Activated B cell treated with CpG ODN at 0.5 μM for 24 hours (primary cell): ENCODE data around the gene SLC23A3. TPM values are rescaled to one million over a fixed set of nuclear protein-coding genes. Genes with fewer than 3 reads are reported as not detected.

Source experiments
- ATAC-seq: fragments of 200-7000 bp; cut with Tn5 transposase; one replicate; pipeline ENCODE4 v1.10.0; 2021; ENCODE audit warnings: low read depth, mild to moderate bottlenecking, moderate library complexity
- CTCF ChIA-PET: fragments of 350-600 bp; sonication (Branson Sonifier 250); formaldehyde crosslinking; loops from one replicate; lab custom pipeline; 2021; ENCODE audit warnings: antibody characterized with exemption; lab: Charles Lee
- POLR2A ChIA-PET: fragments of 350-600 bp; sonication (Branson Sonifier 250); formaldehyde crosslinking; loops from one replicate; lab custom pipeline; 2021; ENCODE audit warnings: antibody characterized with exemption; lab: Charles Lee
- DNase-seq: peaks from one replicate; pipeline ENCODE4 v3.0.0; 2022
- H3K27ac Mint-ChIP-seq: one replicate; pipeline ENCODE4 v1.8.0; 2020; ENCODE audit warnings: mixed read lengths
- H3K27me3 Mint-ChIP-seq: one replicate; pipeline ENCODE4 v1.8.0; 2021; ENCODE audit warnings: mixed read lengths
- H3K36me3 Mint-ChIP-seq: one replicate; pipeline ENCODE4 v1.8.0; 2021; ENCODE audit warnings: low read depth, mixed read lengths
- H3K4me1 Mint-ChIP-seq: one replicate; pipeline ENCODE4 v1.8.0; 2021; ENCODE audit warnings: mixed read lengths
- H3K4me3 Mint-ChIP-seq: one replicate; pipeline ENCODE4 v1.8.0; 2020; ENCODE audit warnings: mild to moderate bottlenecking, mixed read lengths
- H3K9me3 Mint-ChIP-seq: one replicate; pipeline ENCODE4 v1.8.0; 2020; ENCODE audit warnings: mixed read lengths
- intact Hi-C: fragments of 100-400 bp; cut with micrococcal nuclease; formaldehyde crosslinking; loops from one replicate; pipeline ENCODE4 v1.15.1; 2024
- total RNA-seq: library from RNA; stranded (reverse); gene quantifications from 2 replicates; pipeline ENCODE4 v1.2.3, GENCODE V29; 2022
- TF ChIP-seq, protein P1 (sequence below): fragments of 200-600 bp; IDR thresholded peaks from one replicate; pipeline ENCODE4 v1.8.0; 2022; ENCODE audit warnings: antibody characterized with exemption, mild to moderate bottlenecking

Gene SLC23A3
- total RNA-seq, 1 donor from 2014 or later, result 4.9 TPM

DNA sequence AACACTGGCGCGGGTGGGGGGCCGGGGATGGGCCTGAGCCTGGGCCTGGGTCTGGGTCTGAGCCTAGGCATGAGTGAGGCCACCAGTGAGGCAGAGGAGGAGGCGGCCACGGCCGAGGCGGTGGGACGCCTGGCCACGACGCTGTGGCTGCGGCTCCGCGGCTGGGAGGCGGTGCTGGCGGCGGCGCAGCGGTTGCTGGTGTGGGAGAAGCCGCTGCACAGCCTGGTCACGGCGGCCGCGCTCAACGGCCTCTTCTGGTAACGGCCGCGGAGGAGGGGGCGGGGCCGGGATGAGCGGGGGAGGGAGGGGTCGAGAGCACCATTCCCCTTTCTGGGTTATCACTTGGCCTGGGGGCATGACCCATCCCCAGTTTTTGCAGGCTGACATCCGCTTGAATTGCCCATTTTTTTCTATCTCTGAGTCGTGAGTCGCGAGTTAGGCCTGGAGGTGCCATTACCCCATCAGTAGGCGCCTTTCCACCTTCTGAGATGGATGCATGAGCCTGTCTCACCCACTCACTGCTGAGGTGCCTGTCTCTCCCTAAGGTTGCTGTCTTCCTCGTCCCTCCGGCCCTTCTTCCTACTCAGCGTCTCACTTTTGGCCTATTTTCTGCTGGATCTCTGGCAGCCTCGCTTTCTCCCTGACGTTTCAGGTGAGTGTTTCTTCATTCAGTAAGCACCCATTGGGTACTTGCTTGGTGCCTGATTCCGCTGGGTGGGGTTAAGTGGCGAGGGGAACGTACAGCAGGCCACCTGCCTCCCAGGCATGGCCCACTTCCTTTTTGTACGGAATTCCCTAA, 8.7 kb upstream of the SLC23A3 start:
- H3K36me3 Mint-ChIP-seq, result peaks cover 77% of the 10 kb centered on the region
- TF ChIP-seq, protein P1, sequence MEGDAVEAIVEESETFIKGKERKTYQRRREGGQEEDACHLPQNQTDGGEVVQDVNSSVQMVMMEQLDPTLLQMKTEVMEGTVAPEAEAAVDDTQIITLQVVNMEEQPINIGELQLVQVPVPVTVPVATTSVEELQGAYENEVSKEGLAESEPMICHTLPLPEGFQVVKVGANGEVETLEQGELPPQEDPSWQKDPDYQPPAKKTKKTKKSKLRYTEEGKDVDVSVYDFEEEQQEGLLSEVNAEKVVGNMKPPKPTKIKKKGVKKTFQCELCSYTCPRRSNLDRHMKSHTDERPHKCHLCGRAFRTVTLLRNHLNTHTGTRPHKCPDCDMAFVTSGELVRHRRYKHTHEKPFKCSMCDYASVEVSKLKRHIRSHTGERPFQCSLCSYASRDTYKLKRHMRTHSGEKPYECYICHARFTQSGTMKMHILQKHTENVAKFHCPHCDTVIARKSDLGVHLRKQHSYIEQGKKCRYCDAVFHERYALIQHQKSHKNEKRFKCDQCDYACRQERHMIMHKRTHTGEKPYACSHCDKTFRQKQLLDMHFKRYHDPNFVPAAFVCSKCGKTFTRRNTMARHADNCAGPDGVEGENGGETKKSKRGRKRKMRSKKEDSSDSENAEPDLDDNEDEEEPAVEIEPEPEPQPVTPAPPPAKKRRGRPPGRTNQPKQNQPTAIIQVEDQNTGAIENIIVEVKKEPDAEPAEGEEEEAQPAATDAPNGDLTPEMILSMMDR, result no peak
- DNase-seq, result no peak
- ChIA-PET POLR2A (interaction anchor here (2.9 to 4.8 kb wide), 5 partner anchors 28 to 100 kb away, joined by 35 to 98 read pairs (median 62); partner anchors contain the start of genes DNAJB2, GLB1L, STK16 and ZFAND2B), CTCF (interaction anchor here (1.5 kb wide), 1 partner anchor 8 kb away, joined by 3 read pairs; no protein-coding TSS in a partner anchor)
- intact Hi-C loops, result loop anchor here (1.0 to 5.0 kb wide), 12 partner anchors 9 to 961 kb away; partner anchors contain the start of genes AAMP, ABCB6, ANKZF1 and ARPC2
- peak overlapping the region; percentile 91 for H3K4me3 Mint-ChIP-seq
- peaks cover 42% of the 10 kb centered on the region for H3K4me1 Mint-ChIP-seq
- ATAC-seq, result peak; percentile 3
- peak overlapping the region; percentile 91 for H3K27ac Mint-ChIP-seq
- H3K27me3 Mint-ChIP-seq, result no peaks in the 10 kb centered on the region
- no peaks in the 10 kb centered on the region for H3K9me3 Mint-ChIP-seq

DNA sequence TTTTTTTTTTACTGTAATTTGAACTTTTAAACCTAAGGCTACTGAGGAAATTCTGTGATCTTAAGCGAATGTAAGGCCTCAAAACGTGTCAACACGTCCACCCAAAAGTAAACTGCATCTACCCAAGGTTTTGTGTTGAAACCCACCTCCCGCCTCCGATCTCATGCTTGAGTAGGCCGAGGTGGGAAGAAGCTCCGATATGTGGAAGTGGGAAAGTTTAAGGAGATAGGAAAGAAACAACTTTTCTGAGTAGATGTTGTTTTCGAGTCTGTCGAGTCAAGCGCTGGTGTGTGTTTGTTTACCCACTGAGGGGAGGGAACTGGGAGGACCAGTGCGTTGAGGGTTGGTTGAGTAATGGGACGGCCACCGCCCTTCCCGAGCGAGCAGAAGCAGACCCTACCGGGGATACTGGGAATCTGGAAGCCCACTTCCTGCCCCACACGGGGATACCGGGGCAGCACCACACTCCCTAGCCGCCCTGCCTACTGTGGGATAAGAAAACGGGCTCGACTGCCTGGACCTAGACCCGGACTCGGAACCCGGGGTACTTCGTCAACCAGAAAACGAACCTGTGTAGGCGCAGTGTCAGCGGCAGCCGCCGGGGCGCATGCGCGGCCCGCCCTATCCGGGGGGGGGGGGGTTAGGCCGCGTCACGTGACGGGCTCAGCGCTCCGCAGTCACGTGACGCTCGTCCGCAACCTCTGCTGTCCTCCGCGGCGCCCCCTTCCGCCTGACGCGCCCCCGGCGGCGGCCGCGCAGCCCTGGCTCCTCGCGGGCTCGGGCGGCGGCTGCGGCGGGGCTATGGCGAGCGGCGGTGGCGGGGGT, 7.9 kb upstream of the SLC23A3 start, which contains the start of gene RETREG2:
RETREG2 (plus strand) TSS at position 724 of the 825 bp plus-strand sequence; CDS start at position 802, 78 bp downstream.
- DNase-seq (peak; percentile 78), ATAC-seq (peak; percentile 45)
- Mint-ChIP-seq H3K27ac (peak within 1 kb of the TSS; percentile 99), H3K27me3 (no peaks in the 10 kb centered on the region), H3K4me1 (peaks cover 40% of the 10 kb centered on the region), H3K36me3 (peaks cover 76% of the 10 kb centered on the region), H3K4me3 (peak within 1 kb of the TSS; percentile 96), H3K9me3 (no peaks in the 10 kb centered on the region)
- ChIA-PET CTCF (interaction anchor here (4.7 kb wide), 1 partner anchor 117 kb away, joined by 33 read pairs; no protein-coding TSS in a partner anchor), POLR2A (interaction anchor here (0.6 to 4.7 kb wide), 18 partner anchors 11 to 279 kb away, joined by 3 to 98 read pairs (median 20); partner anchors contain the start of genes ABCB6, ANKZF1, ATG9A and DNAJB2)
- intact Hi-C loops, result loop anchor here (1.0 to 5.0 kb wide), 18 partner anchors 10 to 960 kb away; partner anchors contain the start of genes AAMP, ABCB6, ANKZF1 and ARPC2
- TF ChIP-seq, protein P1, result no peak

DNA sequence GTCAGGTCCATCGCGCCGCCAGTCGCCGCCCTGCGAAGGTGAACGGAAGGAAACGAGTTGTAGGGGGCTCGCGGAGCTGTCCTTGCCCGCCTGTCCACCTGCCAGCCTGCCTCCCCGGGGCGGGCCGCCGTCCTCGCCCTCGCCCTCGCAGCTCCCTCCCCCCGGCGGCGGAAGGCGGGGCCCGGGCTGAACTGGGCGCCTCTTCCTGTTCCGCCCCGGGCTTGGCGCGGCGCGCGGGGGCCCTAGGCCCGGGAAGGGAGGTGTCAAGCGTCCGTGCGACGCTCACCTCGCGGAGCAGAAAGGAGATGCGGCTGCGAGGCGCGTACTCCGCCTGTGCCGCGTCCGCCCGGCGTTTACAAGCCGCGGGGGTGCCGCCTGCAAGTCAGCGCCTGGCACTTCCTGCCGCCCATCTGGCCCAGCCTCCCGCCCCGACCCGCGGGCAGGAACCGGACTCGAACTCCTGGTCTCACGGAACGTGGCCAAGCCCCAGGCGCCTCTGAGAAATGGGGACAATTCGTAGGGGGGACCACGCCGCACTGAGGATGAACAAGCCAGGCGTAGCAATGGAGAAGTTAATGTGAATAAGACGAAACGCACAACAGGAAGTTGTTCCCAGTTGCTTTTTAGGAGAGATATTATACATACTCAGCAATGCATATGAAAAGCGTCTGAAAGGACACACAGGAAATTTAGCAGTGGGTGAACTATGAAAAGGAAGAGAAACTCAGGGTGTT, 7.2 kb upstream of the SLC23A3 start, which contains the start of gene CNPPD1:
CNPPD1 (minus strand) TSS at position 108 of the 734 bp plus-strand sequence; CDS start at position 11, 97 bp downstream.
- ChIA-PET POLR2A (interaction anchor here (0.5 to 4.7 kb wide), 32 partner anchors 10 to 958 kb away, joined by 3 to 98 read pairs (median 6); partner anchors contain the start of genes ABCB6, ANKZF1, ATG9A and DNAJB2), CTCF (interaction anchor here (1.0 to 4.7 kb wide), 8 partner anchors 18 to 122 kb away, joined by 3 to 33 read pairs (median 6); partner anchors contain the start of genes ABCB6, ANKZF1, ATG9A and DNAJB2)
- no peaks in the 10 kb centered on the region for H3K9me3 Mint-ChIP-seq

More for the DNA sequence above, 7.2 kb upstream of the SLC23A3 start, which contains the start of gene CNPPD1:
- ATAC-seq (peak; percentile 70), DNase-seq (peak; percentile 87)
- Mint-ChIP-seq H3K4me1 (peaks cover 40% of the 10 kb centered on the region), H3K27me3 (no peaks in the 10 kb centered on the region), H3K4me3 (peak within 1 kb of the TSS; percentile 96), H3K27ac (peak within 1 kb of the TSS; percentile 99), H3K36me3 (peaks cover 78% of the 10 kb centered on the region)
- intact Hi-C loops, result loop anchor here (1.0 to 5.0 kb wide), 17 partner anchors 17 to 960 kb away; partner anchors contain the start of genes AAMP, ARPC2, BCS1L and CNOT9
- TF ChIP-seq, protein P1, result no peak
